Panc1 (cell line): Measurements from ENCODE around the gene ZMYND15. TPM values are rescaled to one million over a fixed set of nuclear protein-coding genes. Genes with fewer than 3 reads are reported as not detected.

Experiments
- ATAC-seq: fragments of 200-7000 bp; cut with Tn5 transposase; 2 replicates; pipeline ENCODE4 v1.9.1; 2020; ENCODE audit warnings: mild to moderate bottlenecking, moderate library complexity
- BruUV-seq: library from RNA; stranded (reverse); fragments of 400-500 nt; replicated peaks from 2 replicates; lab custom pipeline; 2021; lab: Mats Ljungman, UMichigan
- CTCF ChIA-PET: fragments of 300-600 bp; sonication (Branson Sonifier 250); formaldehyde crosslinking; loops from one replicate; lab custom pipeline; 2022; ENCODE audit warnings: antibody characterized with exemption; lab: Charles Lee
- POLR2A ChIA-PET: fragments of 300-600 bp; sonication (Branson Sonifier 250); formaldehyde crosslinking; loops from one replicate; lab custom pipeline; 2022; ENCODE audit warnings: antibody characterized with exemption; lab: Charles Lee
- DNase-seq: peaks from one replicate; pipeline ENCODE4 v3.0.0-alpha.2; 2010; ENCODE audit warnings: low read depth, low spot score
- H3K27ac ChIP-seq: 2 replicates; pipeline ENCODE4 v1.5.1; 2011; ENCODE audit warnings: mild to moderate bottlenecking, low read length, inconsistent platforms
- H3K27me3 ChIP-seq: fragments of 200-500 bp; sonication (Bioruptor generic); 2 replicates; pipeline ENCODE4 v1.6.0; 2014; ENCODE audit warnings: low read length, inconsistent platforms; ENCODE audit not compliant: control insufficient read depth, insufficient read depth
- H3K36me3 ChIP-seq: fragments of 200-500 bp; sonication (Bioruptor generic); 2 replicates; pipeline ENCODE4 v1.5.1; 2014; ENCODE audit warnings: inconsistent platforms, mild to moderate bottlenecking, low read length, moderate library complexity; ENCODE audit not compliant: control insufficient read depth, insufficient read depth
- H3K4me1 ChIP-seq: 2 replicates; pipeline ENCODE4 v1.5.1; 2011; ENCODE audit warnings: inconsistent platforms, mild to moderate bottlenecking, low read length, moderate library complexity; ENCODE audit not compliant: control insufficient read depth, insufficient read depth
- H3K4me3 ChIP-seq, 2 experiments: 2 replicates each; pipeline ENCODE4 v1.5.1; 2011 to 2012; ENCODE audit warnings: low read depth in 2 of 2, low read length in 2 of 2, mild to moderate bottlenecking in 2 of 2, inconsistent platforms in 1 of 2, moderate library complexity in 1 of 2
- H3K9me3 ChIP-seq: fragments of 200-500 bp; sonication (Bioruptor generic); 2 replicates; pipeline ENCODE4 v1.5.1; 2014; ENCODE audit warnings: low read depth, mild to moderate bottlenecking, inconsistent platforms, low read length, moderate library complexity; ENCODE audit not compliant: control insufficient read depth, insufficient read depth
- CTCF ChIP-seq: fragments of 450-650 bp; IDR thresholded peaks from 2 replicates; pipeline ENCODE4 v1.5.1; 2017; ENCODE audit warnings: mild to moderate bottlenecking
- POLR2AphosphoS5 ChIP-seq: IDR thresholded peaks from 2 replicates; pipeline ENCODE4 v1.6.1; 2012; ENCODE audit warnings: mild to moderate bottlenecking, low read depth, low read length, moderate library complexity
- REST ChIP-seq, 2 experiments: IDR thresholded peaks; 2 replicates each; pipeline ENCODE4 v1.6.1; 2011 to 2012; ENCODE audit warnings: low read depth in 2 of 2, control low read depth in 1 of 2, low read length in 1 of 2, mild to moderate bottlenecking in 1 of 2, moderate library complexity in 1 of 2; ENCODE audit not compliant: insufficient read depth in 1 of 2
- SIN3A ChIP-seq: IDR thresholded peaks from 2 replicates; pipeline ENCODE4 v1.6.1; 2012; ENCODE audit warnings: low read depth, mild to moderate bottlenecking, low read length, moderate library complexity, borderline replicate concordance; ENCODE audit not compliant: insufficient read depth
- TCF7L2 ChIP-seq: IDR thresholded peaks from 2 replicates; pipeline ENCODE4 v1.6.1; 2011; ENCODE audit warnings: mild to moderate bottlenecking, low read depth, low read length, inconsistent platforms
- in situ Hi-C: cut with HindIII; loops from 2 replicates; pipeline ENCODE4 v1.10.0; 2016; ENCODE audit warnings: low sequenced_read_pairs, low pct_unique_long_range_greater_than_20kb
- intact Hi-C: fragments of 100-400 bp; cut with micrococcal nuclease; formaldehyde crosslinking; loops from one replicate; pipeline ENCODE4 v1.10.0; 2022; ENCODE audit not compliant: unreplicated experiment
- total RNA-seq: library from RNA; stranded (reverse); gene quantifications from one replicate; pipeline ENCODE4 v1.2.1, GENCODE V29; 2021; ENCODE audit not compliant: unreplicated experiment

Gene ZMYND15
- total RNA-seq, 1 experiment from 2014 or later, result 0.28 TPM

GRCh38 chr17:4709794-4710692, 29.6 kb upstream of the ZMYND15 start, which contains the start of gene ARRB2:
ARRB2 (plus strand) TSS chr17:4710632; CDS start chr17:4710722, 90 bp downstream.
- ATAC-seq (peak; percentile 95), DNase-seq (peak; percentile 91)
- Histone ChIP-seq H3K4me3 (peak within 1 kb of the TSS; percentile 56 to 60), H3K27ac (peak within 1 kb of the TSS; percentile 71), H3K9me3 (no peaks in the 10 kb centered on the region), H3K27me3 (no peaks in the 10 kb centered on the region), H3K36me3 (no peaks in the 10 kb centered on the region), H3K4me1 (peaks cover 4% of the 10 kb centered on the region)
- in situ Hi-C loops, result no loop called here
- CTCF ChIA-PET, result interaction anchor here (1.0 kb wide), 1 partner anchor 80 kb away, joined by 17 read pairs; no protein-coding TSS in a partner anchor
- POLR2A ChIA-PET, result no interaction called here
- TF ChIP-seq REST (IDR thresholded peaks at IDR 0.05; ENCODE audit: insufficient read depth in 1 of 2, low read depth in 2 of 2, low read length in 1 of 2) (no peak), CTCF (peak; percentile 78; the same call in 1 of the 2 replicates), POLR2AphosphoS5 (no peak), TCF7L2 (no peak), SIN3A (no peak)
- intact Hi-C loops, result no loop called here
- BruUV-seq, result no TSS peak

- no peak for DNase-seq
- peak overlapping the region; percentile 56 to 60 for H3K4me3 ChIP-seq
- TF ChIP-seq CTCF (no peak), SIN3A (0 out of 2 replicates have a peak, but pooled peaks have one; percentile 33)
- H3K4me1 ChIP-seq, result peaks cover 4% of the 10 kb centered on the region
- no peaks in the 10 kb centered on the region for H3K36me3 ChIP-seq
- POLR2A ChIA-PET, result no interaction called here
- CTCF ChIA-PET, result interaction anchor here (1.0 kb wide), 1 partner anchor 80 kb away, joined by 17 read pairs; no protein-coding TSS in a partner anchor
- no TSS peak for BruUV-seq
- no peaks in the 10 kb centered on the region for H3K9me3 ChIP-seq
- no peaks in the 10 kb centered on the region for H3K27me3 ChIP-seq
- peak overlapping the region; percentile 71 for H3K27ac ChIP-seq
- intact Hi-C loops, result no loop called here
- in situ Hi-C loops, result no loop called here
- no peak for ATAC-seq
These were observed 28.7 kb upstream of the ZMYND15 start for GRCh38 chr17:4710693-4711634.
